Mucosa of rectum (tissue), 2 donors: ENCODE data around the gene MRPL50.

Experiments
- H3K27ac ChIP-seq, 2 donors: one replicate each; pipeline ENCODE4 v1.7.0; 2013; ENCODE audit warnings: inconsistent platforms in 2 of 2, low read depth in 2 of 2, low read length in 2 of 2
- H3K27me3 ChIP-seq, 2 donors: one replicate each; pipeline ENCODE4 v1.7.0; 2013; ENCODE audit warnings: low read length in 2 of 2; ENCODE audit not compliant: control insufficient read depth in 2 of 2, insufficient read depth in 2 of 2
- H3K36me3 ChIP-seq, 2 donors: one replicate each; pipeline ENCODE4 v1.7.0; 2013; ENCODE audit warnings: low read length in 2 of 2; ENCODE audit not compliant: control insufficient read depth in 2 of 2, insufficient read depth in 2 of 2
- H3K4me1 ChIP-seq, 2 donors: one replicate each; pipeline ENCODE4 v1.7.0; 2013; ENCODE audit warnings: low read length in 2 of 2, mild to moderate bottlenecking in 1 of 2; ENCODE audit not compliant: control insufficient read depth in 2 of 2, insufficient read depth in 2 of 2
- H3K4me3 ChIP-seq, 2 donors: one replicate each; pipeline ENCODE4 v1.7.0; 2013; ENCODE audit warnings: low read length in 2 of 2
- H3K9ac ChIP-seq, 2 donors: one replicate each; pipeline ENCODE4 v1.7.0; 2013; ENCODE audit warnings: low read length in 2 of 2, low read depth in 1 of 2, mild to moderate bottlenecking in 1 of 2
- H3K9me3 ChIP-seq, 2 donors: one replicate each; pipeline ENCODE4 v1.7.0; 2013; ENCODE audit warnings: low read length in 2 of 2; ENCODE audit not compliant: control insufficient read depth in 2 of 2
- donor health status: healthy.
- donor health status: Normal muscosa, but diverticular disease.

MRPL50 gene

GRCh38 chr9:101381118-101381517, 17.3 kb downstream of the MRPL50 start:
- Histone ChIP-seq H3K36me3 (no peaks in the 10 kb centered on the region), H3K4me3 (no peak overlapping the region), H3K4me1 (no peaks in the 10 kb centered on the region), H3K9ac (no peak overlapping the region), H3K27ac (no peak overlapping the region), H3K27me3 (no peaks in the 10 kb centered on the region), H3K9me3 (no peaks in the 10 kb centered on the region)

- no peak overlapping the region for H3K4me3 ChIP-seq
- H3K9ac ChIP-seq = no peak overlapping the region
- H3K27ac ChIP-seq = no peak overlapping the region
- no peaks in the 10 kb centered on the region for H3K36me3 ChIP-seq
- no peaks in the 10 kb centered on the region for H3K4me1 ChIP-seq
- no peaks in the 10 kb centered on the region for H3K27me3 ChIP-seq
- H3K9me3 ChIP-seq = no peaks in the 10 kb centered on the region
Measured at GRCh38 chr9:101380295-101380694, 18.1 kb downstream of the MRPL50 start.

- Histone ChIP-seq H3K27me3 (no peaks in the 10 kb centered on the region), H3K27ac (no peak overlapping the region), H3K4me3 (no peak overlapping the region), H3K4me1 (no peaks in the 10 kb centered on the region), H3K9ac (no peak overlapping the region), H3K36me3 (no peaks in the 10 kb centered on the region), H3K9me3 (no peaks in the 10 kb centered on the region)
Measured at GRCh38 chr9:101376111-101376848, 22.1 kb downstream of the MRPL50 start.

- Histone ChIP-seq H3K9ac (no peak overlapping the region), H3K4me1 (no peaks in the 10 kb centered on the region), H3K27ac (no peak overlapping the region), H3K9me3 (no peaks in the 10 kb centered on the region), H3K4me3 (no peak overlapping the region), H3K36me3 (no peaks in the 10 kb centered on the region), H3K27me3 (no peaks in the 10 kb centered on the region)
Measured at GRCh38 chr9:101375546-101375945, 22.9 kb downstream of the MRPL50 start.

DNA sequence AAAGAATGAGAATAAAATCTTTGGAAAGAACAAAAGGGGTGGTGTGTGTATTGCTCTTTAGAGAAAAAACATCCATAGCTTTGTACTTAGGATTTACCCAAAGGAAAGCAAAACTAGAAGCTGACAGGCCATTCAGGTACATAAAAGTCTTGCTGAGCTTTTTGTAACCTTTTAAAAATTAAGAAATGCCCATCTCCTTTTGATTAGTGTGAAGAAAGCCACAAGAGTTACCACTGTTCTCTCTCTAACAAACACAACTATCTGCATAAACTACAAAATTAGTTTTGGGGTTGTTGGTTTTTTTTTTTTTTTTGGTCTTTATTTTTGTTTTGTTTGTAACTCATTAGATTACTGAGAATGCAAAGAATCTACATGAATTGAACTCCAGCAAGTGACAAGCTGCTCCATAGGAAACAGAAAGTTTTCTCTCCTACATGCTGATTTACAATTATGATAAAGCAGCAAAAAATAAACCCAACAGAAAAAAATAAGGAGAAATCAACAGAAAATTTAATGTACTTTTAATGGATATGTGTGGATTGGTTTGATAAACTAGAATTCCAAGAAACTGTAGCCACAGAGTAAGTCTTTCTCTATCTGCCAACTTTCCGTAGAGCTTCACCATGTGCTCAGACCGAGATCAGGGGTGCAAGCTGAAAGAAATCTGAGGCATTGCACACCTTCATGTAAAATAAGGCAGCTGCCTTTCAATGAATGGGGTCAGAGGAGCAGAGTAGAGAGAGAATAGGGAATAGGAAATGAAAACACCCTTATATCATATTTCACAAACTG, 25.9 kb downstream of the MRPL50 start:
- H3K4me1 ChIP-seq = no peaks in the 10 kb centered on the region
- H3K9ac ChIP-seq = no peak overlapping the region
- H3K4me3 ChIP-seq = no peak overlapping the region
- H3K27me3 ChIP-seq = no peaks in the 10 kb centered on the region
- H3K9me3 ChIP-seq = no peaks in the 10 kb centered on the region
- H3K36me3 ChIP-seq = no peaks in the 10 kb centered on the region
- no peak overlapping the region for H3K27ac ChIP-seq

- H3K4me1 ChIP-seq = no peaks in the 10 kb centered on the region
- no peak overlapping the region for H3K9ac ChIP-seq
- H3K9me3 ChIP-seq = no peaks in the 10 kb centered on the region
- H3K27ac ChIP-seq = no peak overlapping the region
- no peaks in the 10 kb centered on the region for H3K27me3 ChIP-seq
- H3K36me3 ChIP-seq = no peaks in the 10 kb centered on the region
- no peak overlapping the region for H3K4me3 ChIP-seq
Measured at GRCh38 chr9:101371813-101372212, 26.6 kb downstream of the MRPL50 start.

DNA sequence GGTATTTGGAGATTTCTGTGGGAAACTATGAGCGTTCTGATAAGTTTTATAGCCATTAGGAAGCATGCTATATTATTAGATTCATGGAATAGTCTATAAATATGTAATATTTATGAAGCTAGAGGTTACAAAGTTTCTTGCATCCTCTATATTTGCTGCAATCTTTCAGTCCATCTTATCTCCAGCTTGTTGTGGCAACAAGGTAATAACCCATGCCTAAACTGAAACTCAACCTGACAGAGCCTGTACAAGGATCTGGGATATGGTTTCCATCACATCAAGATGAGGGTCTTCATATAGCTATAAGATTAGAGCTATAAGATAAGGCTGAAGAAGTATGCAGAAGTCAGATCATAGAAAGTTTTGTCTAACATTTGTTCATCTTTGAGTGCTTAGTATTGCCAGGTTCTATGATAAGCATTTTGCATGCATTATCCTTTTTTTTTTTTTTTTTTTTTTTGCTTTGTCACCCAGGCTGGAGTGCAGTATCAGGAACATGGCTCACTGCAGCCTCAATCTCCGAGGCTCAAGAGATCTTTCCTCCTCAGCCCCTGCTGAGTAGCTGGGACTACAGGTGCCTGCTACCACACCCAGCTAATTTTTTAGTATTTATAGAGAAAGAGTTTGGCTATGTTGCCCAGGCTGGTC, 28.4 kb downstream of the MRPL50 start:
- Histone ChIP-seq H3K9ac (no peak overlapping the region), H3K4me3 (no peak overlapping the region), H3K36me3 (no peaks in the 10 kb centered on the region), H3K9me3 (no peaks in the 10 kb centered on the region), H3K27ac (no peak overlapping the region), H3K4me1 (no peaks in the 10 kb centered on the region), H3K27me3 (no peaks in the 10 kb centered on the region)

- H3K27ac ChIP-seq = no peak overlapping the region
- H3K27me3 ChIP-seq = no peaks in the 10 kb centered on the region
- H3K9me3 ChIP-seq = no peaks in the 10 kb centered on the region
- no peaks in the 10 kb centered on the region for H3K4me1 ChIP-seq
- no peak overlapping the region for H3K4me3 ChIP-seq
- H3K36me3 ChIP-seq = no peaks in the 10 kb centered on the region
- H3K9ac ChIP-seq = no peak overlapping the region
Measured at GRCh38 chr9:101369286-101369685, 29.1 kb downstream of the MRPL50 start.

DNA sequence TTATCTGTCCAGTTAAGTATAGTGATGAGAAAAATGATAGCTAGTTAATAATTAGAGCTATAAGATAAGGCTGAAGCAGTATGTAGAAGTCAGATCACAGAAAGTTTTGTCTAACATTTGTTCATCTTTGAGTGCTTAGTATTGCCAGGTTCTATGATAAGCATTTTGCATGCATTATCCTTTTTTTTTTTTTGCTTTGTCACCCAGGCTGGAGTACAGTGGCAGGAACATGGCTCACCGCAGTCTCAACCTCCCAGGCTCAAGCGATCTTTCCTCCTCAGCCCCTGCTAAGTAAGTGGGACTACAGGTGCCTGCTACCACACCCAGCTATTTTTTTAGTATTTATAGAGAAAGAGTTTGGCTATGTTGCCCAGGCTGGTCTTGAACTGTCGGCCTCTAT, 31.1 kb downstream of the MRPL50 start:
- no peaks in the 10 kb centered on the region for H3K36me3 ChIP-seq
- H3K27me3 ChIP-seq = no peaks in the 10 kb centered on the region
- no peak overlapping the region for H3K9ac ChIP-seq
- no peaks in the 10 kb centered on the region for H3K9me3 ChIP-seq
- H3K4me3 ChIP-seq = no peak overlapping the region
- no peak overlapping the region for H3K27ac ChIP-seq
- H3K4me1 ChIP-seq = no peaks in the 10 kb centered on the region

GRCh38 chr9:101366038-101366756, 32.2 kb downstream of the MRPL50 start:
- H3K27me3 ChIP-seq = no peaks in the 10 kb centered on the region
- H3K9ac ChIP-seq = no peak overlapping the region
- no peaks in the 10 kb centered on the region for H3K36me3 ChIP-seq
- H3K4me3 ChIP-seq = no peak overlapping the region
- H3K9me3 ChIP-seq = no peaks in the 10 kb centered on the region
- H3K27ac ChIP-seq = no peak overlapping the region
- H3K4me1 ChIP-seq = no peaks in the 10 kb centered on the region
